Stomach smooth muscle (tissue), 2 donors: ENCODE measurements around the gene RPTOR.

Experiments
- H3K27ac ChIP-seq: one replicate; pipeline ENCODE4 v1.7.0; 2013; ENCODE audit warnings: mild to moderate bottlenecking, low read length, inconsistent platforms
- H3K27me3 ChIP-seq, 2 donors: one replicate each; pipeline ENCODE4 v1.7.0; 2013; ENCODE audit warnings: low read length in 2 of 2; ENCODE audit not compliant: insufficient read depth in 2 of 2, control insufficient read depth in 1 of 2
- H3K36me3 ChIP-seq, 2 donors: one replicate each; pipeline ENCODE4 v1.7.0; 2013; ENCODE audit warnings: low read length in 2 of 2; ENCODE audit not compliant: control insufficient read depth in 2 of 2, insufficient read depth in 2 of 2
- H3K4me1 ChIP-seq: one replicate; pipeline ENCODE4 v1.7.0; 2013; ENCODE audit warnings: low read length; ENCODE audit not compliant: control insufficient read depth, insufficient read depth
- H3K4me3 ChIP-seq, 2 donors: one replicate each; pipeline ENCODE4 v1.7.0; 2013; ENCODE audit warnings: low read length in 2 of 2
- H3K9ac ChIP-seq, 2 donors: one replicate each; pipeline ENCODE4 v1.7.0; 2013; ENCODE audit warnings: low read length in 2 of 2, mild to moderate bottlenecking in 1 of 2
- H3K9me3 ChIP-seq, 2 donors: one replicate each; pipeline ENCODE4 v1.7.0; 2013; ENCODE audit warnings: low read length in 2 of 2; ENCODE audit not compliant: control insufficient read depth in 2 of 2
- donor health status: healthy.
- donor health status: Pancreatic carcinoma.

The RPTOR gene

DNA sequence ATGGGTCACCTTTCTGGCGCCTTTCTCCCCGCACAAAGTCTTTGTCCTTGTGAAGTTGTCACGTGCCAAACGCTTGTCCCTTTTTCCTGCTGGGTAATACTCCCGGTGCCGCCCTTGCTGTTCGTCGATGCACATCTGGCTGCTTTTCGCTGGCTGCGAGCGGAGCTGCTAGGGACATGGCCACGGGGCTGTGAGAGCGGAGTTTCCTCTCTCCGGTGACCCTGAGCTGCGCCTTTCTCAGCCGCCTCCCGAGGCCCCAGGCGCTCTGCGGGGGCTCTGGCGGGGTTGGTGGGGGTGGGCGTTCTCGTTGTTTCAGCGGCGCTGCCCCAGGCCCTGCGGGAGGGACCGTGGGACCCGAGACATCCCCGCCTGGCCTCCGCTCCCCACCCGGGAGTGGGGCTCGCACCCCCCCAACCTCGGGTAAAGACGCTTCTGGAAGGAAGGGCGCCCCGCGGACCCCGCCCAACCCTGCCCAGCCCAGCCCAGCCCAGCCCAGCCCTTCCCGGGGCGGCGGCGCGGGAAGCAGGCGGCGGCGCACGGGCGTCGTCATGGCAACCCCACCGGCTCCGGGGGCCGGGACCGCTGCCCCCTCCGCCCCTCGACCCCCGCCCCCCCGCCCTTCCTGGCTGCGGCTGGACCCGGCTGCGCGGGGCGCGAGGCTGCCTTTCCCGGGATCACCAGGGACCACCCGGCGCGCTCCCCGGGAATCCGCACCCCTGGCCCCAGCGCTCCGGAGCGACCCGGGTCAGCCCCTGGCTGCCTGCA, 459.3 kb downstream of the RPTOR start:
- H3K4me3 ChIP-seq, result peak overlapping the region in 1 of 2 donors; percentile 54
- no peaks in the 10 kb centered on the region for H3K9me3 ChIP-seq
- no peak overlapping the region for H3K27ac ChIP-seq
- H3K36me3 ChIP-seq, result peaks cover 0 to 5% of the 10 kb centered on the region in 2 donors
- peaks cover 8 to 16% of the 10 kb centered on the region in 2 donors for H3K27me3 ChIP-seq
- H3K4me1 ChIP-seq, result peaks cover 21% of the 10 kb centered on the region
- no peak overlapping the region for H3K9ac ChIP-seq

DNA sequence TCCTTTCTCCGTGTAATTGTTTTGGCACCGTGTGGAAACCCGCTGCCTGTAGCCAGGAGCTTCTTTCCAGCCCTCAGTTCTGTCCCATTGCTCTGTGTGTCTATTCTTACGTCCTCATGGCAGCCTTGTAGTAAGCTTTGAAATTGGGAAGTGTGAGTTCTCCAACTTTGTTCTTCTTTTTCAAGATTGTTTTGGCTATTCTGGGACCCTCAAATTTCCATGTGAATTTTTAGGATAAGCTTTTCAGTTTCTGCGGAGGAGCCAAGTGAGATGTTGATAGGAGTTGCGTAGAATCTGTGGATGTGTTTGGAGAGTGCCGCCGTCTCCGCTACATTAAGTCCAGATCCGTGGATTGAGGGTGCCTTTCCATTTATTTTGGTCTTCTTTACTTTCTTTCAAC, 462.3 kb downstream of the RPTOR start:
- no peaks in the 10 kb centered on the region for H3K9me3 ChIP-seq
- H3K27ac ChIP-seq, result no peak overlapping the region
- peaks cover 8 to 16% of the 10 kb centered on the region in 2 donors for H3K27me3 ChIP-seq

DNA sequence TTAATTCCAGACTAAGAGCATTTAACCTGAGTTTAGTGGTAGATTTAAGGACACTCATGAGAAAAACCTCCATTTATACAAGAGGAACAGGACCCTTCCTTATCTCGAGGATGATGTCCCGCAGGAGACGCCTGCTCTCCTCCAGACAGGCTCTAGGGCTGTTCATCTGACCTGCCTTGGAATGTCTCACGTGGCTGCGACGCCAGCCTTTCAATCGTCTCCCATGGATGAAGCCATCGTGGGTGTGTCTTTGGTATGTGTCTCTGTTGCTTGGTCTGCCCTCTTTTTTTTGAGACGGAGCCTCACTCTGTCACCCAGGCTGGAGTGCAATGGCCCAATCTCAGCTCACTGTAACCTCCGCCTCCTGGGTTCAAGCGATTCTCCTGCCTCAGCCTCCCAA, 463.5 kb downstream of the RPTOR start:
- no peaks in the 10 kb centered on the region for H3K9me3 ChIP-seq
- H3K4me1 ChIP-seq, result peaks cover 9% of the 10 kb centered on the region
- no peak overlapping the region for H3K4me3 ChIP-seq
- no peak overlapping the region for H3K27ac ChIP-seq
- H3K9ac ChIP-seq, result no peak overlapping the region
- peaks cover 8 to 15% of the 10 kb centered on the region in 2 donors for H3K27me3 ChIP-seq
- H3K36me3 ChIP-seq, result no peaks in the 10 kb centered on the region

More for the DNA sequence above, 462.3 kb downstream of the RPTOR start:
- H3K36me3 ChIP-seq, result no peaks in the 10 kb centered on the region
- no peak overlapping the region for H3K4me3 ChIP-seq
- H3K4me1 ChIP-seq, result peaks cover 20% of the 10 kb centered on the region
- no peak overlapping the region for H3K9ac ChIP-seq

DNA sequence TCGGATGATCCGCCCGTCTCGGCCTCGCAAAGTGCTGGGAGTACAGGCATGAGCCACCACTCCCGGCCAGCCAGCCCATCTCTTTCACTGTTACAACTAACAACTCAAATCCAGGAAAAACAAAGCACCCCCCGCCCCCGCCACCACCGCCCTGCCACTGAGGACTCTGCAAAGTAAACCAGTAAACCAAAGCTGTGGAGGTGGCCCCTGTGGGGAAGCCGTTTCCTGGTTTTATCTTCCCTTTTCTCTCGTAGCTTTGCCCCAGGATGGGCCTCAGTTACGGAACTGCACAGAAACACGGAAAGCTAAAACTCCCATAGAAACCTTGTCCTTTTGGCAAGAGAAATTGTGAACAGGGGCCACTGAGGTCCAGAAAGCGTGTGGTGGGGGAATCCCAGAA, 464.5 kb downstream of the RPTOR start:
- Histone ChIP-seq H3K27ac (no peak overlapping the region), H3K4me3 (no peak overlapping the region), H3K27me3 (peaks cover 6 to 7% of the 10 kb centered on the region in 2 donors), H3K9ac (no peak overlapping the region), H3K9me3 (no peaks in the 10 kb centered on the region), H3K36me3 (no peaks in the 10 kb centered on the region), H3K4me1 (peaks cover 7% of the 10 kb centered on the region)

DNA sequence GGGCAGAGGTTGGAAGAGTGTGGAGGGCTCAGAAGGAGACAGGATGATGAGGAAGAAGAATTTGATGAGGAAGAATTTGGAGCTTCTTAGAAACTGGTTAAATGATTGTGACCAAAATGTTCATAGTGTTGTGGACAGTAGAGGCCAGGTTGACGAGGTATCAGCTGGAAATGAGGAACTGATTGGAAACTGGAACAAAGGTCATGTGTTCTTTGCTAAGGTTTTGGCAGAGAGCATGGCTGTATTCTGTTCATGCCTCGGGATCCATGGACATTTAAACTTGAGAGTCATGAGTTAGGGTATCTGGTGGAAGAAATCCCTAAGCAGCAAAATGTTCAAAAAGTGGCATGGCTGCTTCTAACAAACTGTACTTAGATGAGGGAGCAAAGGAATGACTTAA, 466.3 kb downstream of the RPTOR start:
- Histone ChIP-seq H3K9ac (no peak overlapping the region), H3K9me3 (no peaks in the 10 kb centered on the region), H3K27ac (no peak overlapping the region), H3K4me1 (no peaks in the 10 kb centered on the region), H3K36me3 (no peaks in the 10 kb centered on the region), H3K27me3 (no peaks in the 10 kb centered on the region), H3K4me3 (no peak overlapping the region)

DNA sequence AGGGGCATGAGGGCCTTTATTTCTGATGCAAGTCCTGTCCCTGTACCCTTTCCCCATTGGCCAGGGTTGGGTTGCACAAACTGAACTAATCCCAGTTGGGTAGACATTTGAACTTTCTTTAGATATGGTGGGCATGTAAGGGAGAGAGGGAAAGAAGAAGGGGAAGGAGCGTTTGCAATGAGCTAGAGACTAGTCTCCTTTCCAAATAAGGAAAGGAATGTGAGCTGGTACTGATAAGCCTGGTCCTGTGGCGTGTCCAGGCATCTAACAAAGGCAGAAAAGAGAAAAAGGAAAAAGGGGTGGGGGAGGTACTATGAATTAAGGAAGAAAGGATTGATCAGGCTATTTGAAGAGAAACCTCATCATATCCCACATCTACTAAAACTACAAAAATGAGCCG, 467.3 kb downstream of the RPTOR start:
- Histone ChIP-seq H3K4me3 (no peak overlapping the region), H3K27ac (no peak overlapping the region), H3K4me1 (no peaks in the 10 kb centered on the region), H3K36me3 (no peaks in the 10 kb centered on the region), H3K9ac (no peak overlapping the region), H3K27me3 (no peaks in the 10 kb centered on the region), H3K9me3 (no peaks in the 10 kb centered on the region)

DNA sequence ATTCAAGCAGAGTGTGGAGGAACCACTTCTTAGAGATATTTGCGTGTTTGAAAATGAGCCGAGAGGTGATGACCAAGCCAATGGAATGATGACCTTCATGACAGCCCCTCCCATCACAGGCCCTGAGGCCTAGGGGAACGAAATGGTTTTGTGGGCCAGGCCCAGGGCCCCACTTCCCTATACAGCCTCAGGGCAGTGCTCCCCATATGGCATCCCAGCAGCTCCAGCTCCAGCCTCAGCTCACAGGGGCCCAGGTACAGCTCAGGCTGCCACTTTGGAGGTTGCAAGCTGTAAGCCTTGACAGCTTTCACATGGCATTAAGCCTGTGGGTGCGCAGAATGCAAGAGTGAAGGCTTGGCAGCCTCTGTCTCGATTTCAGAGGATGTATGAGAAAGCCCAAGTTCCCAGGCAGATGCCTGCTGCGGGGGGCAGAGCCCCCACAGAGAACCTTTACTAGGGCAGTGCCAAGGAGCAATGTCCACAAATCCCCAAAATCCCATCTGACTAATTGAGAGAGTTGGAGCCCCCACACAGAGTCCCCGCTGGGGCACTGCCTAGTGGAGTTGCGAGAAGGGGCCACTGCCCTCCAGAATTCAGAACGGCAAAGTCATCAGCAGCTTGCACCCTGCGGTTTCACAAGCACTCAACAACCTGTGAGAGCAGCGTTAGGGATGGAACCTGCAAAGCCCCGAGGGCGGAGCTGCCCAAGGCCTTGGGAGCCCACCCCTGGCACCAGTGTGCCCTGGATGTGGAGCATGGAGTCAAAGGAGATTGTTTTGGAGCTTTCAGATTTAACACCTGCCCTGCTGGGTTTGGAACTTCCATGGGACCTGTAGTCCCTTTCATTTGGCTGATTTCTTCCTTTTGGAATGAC, 468.2 kb downstream of the RPTOR start:
- no peaks in the 10 kb centered on the region for H3K9me3 ChIP-seq
- H3K36me3 ChIP-seq, result no peaks in the 10 kb centered on the region
- no peak overlapping the region for H3K4me3 ChIP-seq
- H3K9ac ChIP-seq, result no peak overlapping the region
- no peak overlapping the region for H3K27ac ChIP-seq
- no peaks in the 10 kb centered on the region for H3K27me3 ChIP-seq
- H3K4me1 ChIP-seq, result peaks cover under 1% of the 10 kb centered on the region

DNA sequence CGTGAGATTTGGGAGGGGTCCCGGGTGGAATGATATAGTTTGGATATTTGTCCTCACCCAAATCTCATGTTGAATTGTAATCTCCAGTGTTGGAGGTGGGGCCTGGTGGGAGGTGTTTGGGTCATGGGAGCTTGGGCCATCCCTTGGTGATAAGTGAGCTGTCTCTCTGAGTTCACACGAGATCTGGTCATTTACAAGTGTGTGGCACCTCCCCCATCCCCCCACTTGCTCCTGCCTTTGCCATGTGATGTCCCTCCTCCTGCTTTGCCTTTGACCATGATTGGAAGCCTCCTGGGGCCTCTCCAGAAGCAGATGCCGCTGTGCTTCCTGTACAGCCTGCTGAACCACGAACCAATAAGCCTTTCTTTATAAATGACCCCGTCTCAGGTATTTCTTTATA, 469.0 kb downstream of the RPTOR start:
- Histone ChIP-seq H3K9ac (no peak overlapping the region), H3K9me3 (no peaks in the 10 kb centered on the region), H3K4me1 (peaks cover 9% of the 10 kb centered on the region), H3K4me3 (no peak overlapping the region), H3K27me3 (no peaks in the 10 kb centered on the region), H3K27ac (no peak overlapping the region), H3K36me3 (no peaks in the 10 kb centered on the region)

DNA sequence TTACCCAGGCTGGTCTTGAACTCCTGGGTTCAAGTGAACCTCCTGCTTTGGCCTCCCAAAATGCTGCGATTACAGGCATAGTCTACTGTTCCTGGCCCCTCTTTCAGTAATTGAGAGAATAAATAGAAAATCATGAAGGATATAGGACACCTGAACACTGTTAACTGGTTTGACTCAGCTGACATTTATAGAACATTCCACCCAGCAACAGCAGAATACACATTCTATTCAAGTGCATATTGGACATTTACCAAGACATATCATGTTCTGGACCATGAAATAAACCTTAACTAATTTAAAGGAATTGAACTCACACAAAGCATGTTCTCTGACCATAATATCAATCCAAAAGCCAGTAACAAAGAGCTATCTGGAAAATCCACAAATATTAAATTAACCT, 470.5 kb downstream of the RPTOR start:
- peaks cover 9% of the 10 kb centered on the region for H3K4me1 ChIP-seq
- H3K27me3 ChIP-seq, result no peaks in the 10 kb centered on the region
- H3K9me3 ChIP-seq, result no peaks in the 10 kb centered on the region
- H3K4me3 ChIP-seq, result no peak overlapping the region
- no peak overlapping the region for H3K27ac ChIP-seq
- no peak overlapping the region for H3K9ac ChIP-seq
- H3K36me3 ChIP-seq, result no peaks in the 10 kb centered on the region
